Measurements from ENCODE around the gene GALNTL6.

- TF ChIP-seq POLR2A (IDR thresholded peaks at IDR 0.05) (no peak), CTCF (IDR thresholded peaks at IDR 0.05) (no peak)
These were observed 116.3 kb downstream of the GALNTL6 start for GRCh38 chr4:171929477-171929876.

All from lower leg skin (tissue), 3 donors.